Measurements from ENCODE around the gene PDE11A. TPM values are rescaled to one million over a fixed set of nuclear protein-coding genes. Genes with fewer than 3 reads are reported as not detected.

The PDE11A gene
- total RNA-seq, 1 experiment from 2014 or later: 0.13 TPM

GRCh38 chr2:177662895-177663294 lies 409.7 kb downstream of the PDE11A start:
- no peak overlapping the region for H3K4me3 ChIP-seq
- no peaks in the 10 kb centered on the region for H3K36me3 ChIP-seq
- H3K27me3 ChIP-seq: no peaks in the 10 kb centered on the region; the same call in 1 of the 2 replicates
- DNase-seq: no peak
- H3K9me3 ChIP-seq: no peaks in the 10 kb centered on the region

GRCh38 chr2:177660742-177661141 lies 411.8 kb downstream of the PDE11A start:
- no peak for DNase-seq
- no peaks in the 10 kb centered on the region for H3K36me3 ChIP-seq
- no peaks in the 10 kb centered on the region for H3K9me3 ChIP-seq
- H3K27me3 ChIP-seq: no peaks in the 10 kb centered on the region; the same call in 1 of the 2 replicates
- no peak overlapping the region for H3K4me3 ChIP-seq

- Histone ChIP-seq H3K36me3 (no peaks in the 10 kb centered on the region), H3K4me3 (no peak overlapping the region), H3K9me3 (no peaks in the 10 kb centered on the region), H3K27me3 (no peaks in the 10 kb centered on the region; the same call in 1 of the 2 replicates)
- no peak for DNase-seq
These were observed 414.3 kb downstream of the PDE11A start for GRCh38 chr2:177658309-177658708.

DNA sequence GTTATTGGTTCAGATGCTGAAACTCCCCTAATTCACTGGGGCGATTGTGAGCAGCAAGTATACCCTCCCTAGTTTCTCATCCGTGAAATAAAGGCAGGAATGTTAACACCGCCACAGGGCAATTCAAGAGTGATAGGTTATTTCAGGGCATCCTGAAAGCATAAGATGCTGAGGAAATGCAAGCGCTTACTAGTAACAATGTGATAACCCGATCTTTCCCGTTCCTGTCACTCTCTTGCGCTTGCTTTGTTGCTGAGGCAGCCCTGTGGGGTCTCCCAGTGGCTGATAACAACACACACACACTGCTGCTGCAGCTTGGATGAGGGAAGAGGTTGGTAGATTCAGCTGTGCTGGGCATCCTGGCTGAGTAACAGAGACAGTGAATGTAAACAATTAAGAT lies 420.7 kb downstream of the PDE11A start:
- Histone ChIP-seq H3K36me3 (no peaks in the 10 kb centered on the region), H3K9me3 (no peaks in the 10 kb centered on the region), H3K4me3 (no peak overlapping the region), H3K27me3 (peaks cover 6% of the 10 kb centered on the region; the same call in 1 of the 2 replicates)
- DNase-seq: no peak

DNA sequence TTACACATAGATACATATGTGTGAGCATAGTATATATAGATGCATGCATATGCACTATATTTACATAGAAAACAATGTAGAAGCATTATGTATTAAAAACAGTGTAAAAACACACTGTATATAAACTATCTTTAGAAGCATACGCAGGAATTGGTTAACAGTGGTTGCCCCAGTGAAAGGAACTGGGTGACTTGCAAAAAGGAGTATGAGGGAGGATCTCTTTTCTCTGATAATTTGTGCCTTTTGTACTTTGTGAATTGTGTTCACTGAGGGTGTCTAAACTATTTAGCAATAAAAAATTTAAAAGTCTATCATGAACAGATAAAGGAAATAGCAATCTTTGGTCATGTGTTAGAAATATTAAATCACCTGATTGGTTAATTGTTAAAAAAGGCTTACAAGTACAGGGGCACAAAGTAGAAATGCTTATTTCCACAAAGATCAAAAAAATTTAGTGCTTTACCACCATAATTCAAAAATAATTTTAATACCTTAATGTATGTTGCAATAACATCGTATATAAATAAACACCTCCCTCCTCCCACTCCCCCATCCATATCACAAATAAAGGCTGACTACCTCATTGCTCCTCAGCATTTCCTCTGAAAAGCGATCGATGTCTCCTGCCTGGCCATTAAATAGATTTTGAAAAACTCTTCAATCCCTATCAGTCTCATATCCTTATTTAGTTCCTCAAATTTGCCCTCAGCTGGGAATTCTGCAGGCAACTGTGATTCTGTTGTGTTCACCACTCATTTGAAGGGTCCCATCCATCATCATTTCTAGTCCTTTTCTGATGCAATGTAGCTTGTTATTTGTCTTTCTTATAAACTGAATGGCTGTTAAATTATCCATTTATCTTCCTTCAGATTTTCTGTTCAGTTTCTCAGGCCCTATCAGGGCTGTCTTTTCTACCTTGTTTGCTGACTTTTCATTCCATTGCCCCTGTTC lies 422.7 kb downstream of the PDE11A start:
- DNase-seq: no peak
- H3K9me3 ChIP-seq: no peaks in the 10 kb centered on the region
- H3K4me3 ChIP-seq: no peak overlapping the region
- H3K27me3 ChIP-seq: peaks cover 6% of the 10 kb centered on the region; the same call in 1 of the 2 replicates
- no peaks in the 10 kb centered on the region for H3K36me3 ChIP-seq

DNA sequence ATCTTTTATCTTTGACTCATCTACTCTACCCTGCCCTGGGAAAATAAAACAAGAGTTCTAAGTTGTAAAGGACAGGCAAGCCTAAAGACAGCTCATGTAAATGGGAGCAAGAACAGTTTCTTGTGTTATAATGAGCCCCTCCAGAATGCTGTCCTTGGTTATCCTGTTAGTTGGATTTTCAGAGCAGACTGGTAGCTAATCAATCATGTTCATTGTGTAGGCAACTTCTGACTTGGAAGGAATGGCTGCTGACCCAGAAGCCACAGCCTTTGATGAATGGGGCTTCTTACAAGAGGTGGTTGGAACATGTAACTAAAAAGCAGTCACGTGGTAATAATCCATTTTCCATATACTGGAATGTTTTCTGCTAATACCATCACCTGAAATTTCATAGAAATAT lies 425.8 kb downstream of the PDE11A start:
- no peaks in the 10 kb centered on the region for H3K36me3 ChIP-seq
- no peaks in the 10 kb centered on the region for H3K9me3 ChIP-seq
- H3K27me3 ChIP-seq: peaks cover 6% of the 10 kb centered on the region; the same call in 1 of the 2 replicates
- no peak for DNase-seq
- no peak overlapping the region for H3K4me3 ChIP-seq

GRCh38 chr2:177646241-177646640 lies 426.3 kb downstream of the PDE11A start:
- no peak overlapping the region for H3K4me3 ChIP-seq
- peaks cover 6% of the 10 kb centered on the region; the same call in 1 of the 2 replicates for H3K27me3 ChIP-seq
- DNase-seq: no peak
- no peaks in the 10 kb centered on the region for H3K9me3 ChIP-seq
- no peaks in the 10 kb centered on the region for H3K36me3 ChIP-seq

DNA sequence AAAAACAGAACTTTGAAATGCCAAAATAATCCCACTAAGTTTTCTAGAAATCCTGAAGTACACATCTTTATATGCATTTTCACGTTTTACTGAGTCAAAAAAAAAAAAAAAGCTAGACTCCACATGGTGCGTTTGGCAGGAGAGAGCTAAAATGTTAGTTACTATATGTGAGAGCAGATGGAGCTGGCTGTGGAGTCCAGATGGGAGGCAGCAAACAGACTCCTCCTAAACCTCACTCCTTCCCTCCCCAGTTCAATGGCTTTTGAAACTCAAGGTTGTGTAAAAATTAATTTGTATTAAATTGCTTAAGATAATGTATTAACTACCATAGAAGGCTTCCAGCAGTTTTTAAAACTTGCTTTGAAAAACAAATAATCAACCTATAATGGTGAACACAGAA lies 431.2 kb downstream of the PDE11A start:
- H3K36me3 ChIP-seq: no peaks in the 10 kb centered on the region
- H3K9me3 ChIP-seq: no peaks in the 10 kb centered on the region
- H3K4me3 ChIP-seq: no peak overlapping the region
- no peak for DNase-seq
- no peaks in the 10 kb centered on the region for H3K27me3 ChIP-seq

DNA sequence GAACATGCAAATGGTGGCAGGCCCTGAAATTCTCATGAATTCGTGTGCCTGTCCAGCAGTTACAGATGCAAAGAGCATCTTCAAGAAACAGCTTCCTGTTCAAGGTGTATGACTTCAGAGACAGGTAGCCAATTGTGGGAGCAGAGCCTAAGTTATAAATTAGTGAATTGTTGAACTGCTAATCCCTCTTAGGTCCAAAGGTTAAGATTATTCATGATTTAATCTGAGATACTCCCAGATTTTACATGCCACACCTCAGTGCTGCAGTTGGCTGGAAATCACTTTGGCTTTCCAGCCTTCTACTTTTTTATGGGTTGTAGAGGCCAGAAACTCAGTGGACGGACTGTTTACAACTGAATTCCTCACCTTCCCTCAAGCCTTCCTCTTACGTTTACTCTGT lies 432.2 kb downstream of the PDE11A start:
- DNase-seq: no peak
- no peaks in the 10 kb centered on the region for H3K36me3 ChIP-seq
- no peaks in the 10 kb centered on the region for H3K9me3 ChIP-seq
- H3K4me3 ChIP-seq: no peak overlapping the region
- no peaks in the 10 kb centered on the region for H3K27me3 ChIP-seq

GRCh38 chr2:177639262-177639914 lies 433.2 kb downstream of the PDE11A start:
- Histone ChIP-seq H3K9me3 (no peaks in the 10 kb centered on the region), H3K36me3 (no peaks in the 10 kb centered on the region), H3K27me3 (no peaks in the 10 kb centered on the region), H3K4me3 (no peak overlapping the region)
- no peak for DNase-seq

- DNase-seq: no peak
- Histone ChIP-seq H3K9me3 (no peaks in the 10 kb centered on the region), H3K4me3 (no peak overlapping the region)
These were observed 434.1 kb downstream of the PDE11A start for GRCh38 chr2:177638507-177638906.

DNA sequence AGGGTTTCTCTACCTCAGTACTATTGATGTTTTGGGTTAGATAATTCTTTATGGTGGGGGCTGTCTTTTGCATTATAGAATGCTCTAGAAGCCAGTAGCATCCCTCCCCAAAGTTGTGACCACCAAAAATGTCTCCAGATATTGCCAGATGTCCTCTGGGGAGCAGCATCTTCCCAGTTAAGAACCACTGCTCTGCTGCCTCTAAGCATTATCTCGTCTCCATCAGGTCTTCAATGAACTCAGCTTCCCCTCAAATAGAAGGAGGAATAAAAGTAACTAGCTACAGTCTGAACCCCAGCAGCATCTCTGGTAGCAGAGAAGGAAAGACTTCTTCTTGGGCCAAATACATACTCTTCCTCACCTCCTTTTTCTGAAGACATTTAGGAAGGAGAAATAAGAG lies 435.9 kb downstream of the PDE11A start:
- no peaks in the 10 kb centered on the region for H3K9me3 ChIP-seq
- no peaks in the 10 kb centered on the region for H3K36me3 ChIP-seq
- H3K27me3 ChIP-seq: no peaks in the 10 kb centered on the region
- DNase-seq: no peak
- H3K4me3 ChIP-seq: no peak overlapping the region

More at GRCh38 chr2:177638507-177638906, 434.1 kb downstream of the PDE11A start:
- Histone ChIP-seq H3K27me3 (no peaks in the 10 kb centered on the region), H3K36me3 (no peaks in the 10 kb centered on the region)

- H3K4me3 ChIP-seq: no peak overlapping the region
These were observed 436.9 kb downstream of the PDE11A start for GRCh38 chr2:177635696-177636095.

DNA sequence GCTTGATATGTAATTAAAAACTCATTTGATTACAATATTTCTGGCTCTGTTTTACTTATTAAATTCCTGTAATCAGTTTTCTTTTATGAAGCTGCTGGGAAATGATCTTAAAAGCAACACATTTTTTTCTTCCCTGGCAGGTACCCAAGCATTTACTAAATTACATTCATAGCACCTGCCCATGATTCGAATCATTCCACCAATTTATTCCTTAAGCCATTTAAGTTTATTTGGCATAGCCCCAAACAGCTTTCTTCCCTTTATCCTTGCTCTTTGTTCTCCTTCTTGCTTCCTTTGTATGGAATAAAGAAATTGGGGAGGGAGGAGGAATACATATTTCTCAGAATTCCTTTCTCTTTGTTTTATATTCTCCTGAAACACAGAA lies 438.7 kb downstream of the PDE11A start:
- Histone ChIP-seq H3K9me3 (no peaks in the 10 kb centered on the region), H3K27me3 (no peaks in the 10 kb centered on the region), H3K4me3 (no peak overlapping the region), H3K36me3 (no peaks in the 10 kb centered on the region)
- DNase-seq: no peak

More at GRCh38 chr2:177635696-177636095, 436.9 kb downstream of the PDE11A start:
- no peaks in the 10 kb centered on the region for H3K36me3 ChIP-seq
- no peak for DNase-seq
- no peaks in the 10 kb centered on the region for H3K27me3 ChIP-seq
- no peaks in the 10 kb centered on the region for H3K9me3 ChIP-seq

DNA sequence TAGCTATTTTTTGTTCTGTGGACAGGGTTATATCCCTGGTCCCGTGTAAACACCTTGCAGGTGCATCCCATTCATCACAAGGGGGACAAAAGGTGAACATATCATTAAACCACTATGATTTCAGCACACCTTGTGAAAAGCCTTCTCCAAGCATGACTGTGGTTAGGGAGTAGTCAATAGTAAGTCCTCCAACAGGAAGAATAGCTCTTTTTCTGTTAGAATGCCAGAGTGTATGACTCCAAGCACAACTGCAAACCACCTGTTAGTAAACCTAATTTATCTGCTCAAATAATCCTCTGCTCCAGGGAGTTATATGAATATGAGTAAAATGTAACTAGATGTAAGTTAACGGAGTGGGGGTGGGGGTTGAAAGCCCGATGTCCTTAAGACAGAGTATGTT lies 439.5 kb downstream of the PDE11A start:
- DNase-seq: no peak
- H3K9me3 ChIP-seq: no peaks in the 10 kb centered on the region
- H3K27me3 ChIP-seq: no peaks in the 10 kb centered on the region
- H3K4me3 ChIP-seq: no peak overlapping the region
- H3K36me3 ChIP-seq: no peaks in the 10 kb centered on the region

DNA sequence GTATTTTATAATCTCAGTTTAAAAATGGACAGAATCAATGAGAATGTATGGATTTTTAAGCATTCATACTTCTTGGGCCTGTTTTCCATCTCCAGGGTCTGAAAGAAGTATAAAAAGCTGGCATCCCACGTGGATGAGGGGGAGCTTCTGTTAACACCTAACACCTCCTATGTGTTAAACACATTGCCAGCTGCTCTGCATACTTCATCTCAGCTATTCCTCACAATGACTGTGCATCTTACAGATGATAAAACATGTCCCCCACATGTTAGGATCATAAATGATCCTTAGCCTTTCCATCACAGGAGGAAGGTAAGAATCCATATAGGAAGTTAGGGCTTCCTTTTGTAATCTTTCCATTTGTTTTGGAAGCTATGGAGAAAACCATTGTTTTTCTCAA lies 440.9 kb downstream of the PDE11A start:
- Histone ChIP-seq H3K36me3 (no peaks in the 10 kb centered on the region), H3K9me3 (no peaks in the 10 kb centered on the region), H3K27me3 (no peaks in the 10 kb centered on the region), H3K4me3 (no peak overlapping the region)
- DNase-seq: no peak

GRCh38 chr2:177629357-177630024 lies 443.1 kb downstream of the PDE11A start:
- Histone ChIP-seq H3K27me3 (no peaks in the 10 kb centered on the region), H3K9me3 (no peaks in the 10 kb centered on the region), H3K36me3 (no peaks in the 10 kb centered on the region), H3K4me3 (no peak overlapping the region)
- no peak for DNase-seq
